ENCODE data around the gene SUDS3.

DNA sequence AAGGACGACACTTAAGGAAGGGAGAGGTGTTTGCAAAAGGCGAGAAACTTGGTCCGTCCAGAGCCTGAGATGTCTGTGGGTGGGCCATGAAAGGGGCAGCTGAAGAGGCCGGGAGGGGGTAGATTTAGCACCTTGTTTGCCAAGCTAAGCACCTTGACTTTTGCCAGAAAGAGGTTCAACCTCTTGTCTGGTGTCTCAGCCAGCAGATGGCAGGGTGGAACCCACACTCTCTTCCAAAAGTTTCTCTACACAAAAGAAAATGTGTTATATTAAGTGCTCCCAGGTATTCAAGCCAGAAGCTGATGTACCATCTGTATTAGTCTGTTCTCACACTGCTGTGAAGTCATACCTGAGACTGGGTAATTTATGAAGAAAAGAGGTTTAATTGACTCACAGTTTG, 69.9 kb downstream of the SUDS3 start:
- no peak for TF ChIP-seq CTCF (IDR thresholded peaks at IDR 0.05; ENCODE audit: low read depth, low read length, missing input control)
- no peak for TF ChIP-seq SP1 (IDR thresholded peaks at IDR 0.05)
- TF ChIP-seq, protein P1, sequence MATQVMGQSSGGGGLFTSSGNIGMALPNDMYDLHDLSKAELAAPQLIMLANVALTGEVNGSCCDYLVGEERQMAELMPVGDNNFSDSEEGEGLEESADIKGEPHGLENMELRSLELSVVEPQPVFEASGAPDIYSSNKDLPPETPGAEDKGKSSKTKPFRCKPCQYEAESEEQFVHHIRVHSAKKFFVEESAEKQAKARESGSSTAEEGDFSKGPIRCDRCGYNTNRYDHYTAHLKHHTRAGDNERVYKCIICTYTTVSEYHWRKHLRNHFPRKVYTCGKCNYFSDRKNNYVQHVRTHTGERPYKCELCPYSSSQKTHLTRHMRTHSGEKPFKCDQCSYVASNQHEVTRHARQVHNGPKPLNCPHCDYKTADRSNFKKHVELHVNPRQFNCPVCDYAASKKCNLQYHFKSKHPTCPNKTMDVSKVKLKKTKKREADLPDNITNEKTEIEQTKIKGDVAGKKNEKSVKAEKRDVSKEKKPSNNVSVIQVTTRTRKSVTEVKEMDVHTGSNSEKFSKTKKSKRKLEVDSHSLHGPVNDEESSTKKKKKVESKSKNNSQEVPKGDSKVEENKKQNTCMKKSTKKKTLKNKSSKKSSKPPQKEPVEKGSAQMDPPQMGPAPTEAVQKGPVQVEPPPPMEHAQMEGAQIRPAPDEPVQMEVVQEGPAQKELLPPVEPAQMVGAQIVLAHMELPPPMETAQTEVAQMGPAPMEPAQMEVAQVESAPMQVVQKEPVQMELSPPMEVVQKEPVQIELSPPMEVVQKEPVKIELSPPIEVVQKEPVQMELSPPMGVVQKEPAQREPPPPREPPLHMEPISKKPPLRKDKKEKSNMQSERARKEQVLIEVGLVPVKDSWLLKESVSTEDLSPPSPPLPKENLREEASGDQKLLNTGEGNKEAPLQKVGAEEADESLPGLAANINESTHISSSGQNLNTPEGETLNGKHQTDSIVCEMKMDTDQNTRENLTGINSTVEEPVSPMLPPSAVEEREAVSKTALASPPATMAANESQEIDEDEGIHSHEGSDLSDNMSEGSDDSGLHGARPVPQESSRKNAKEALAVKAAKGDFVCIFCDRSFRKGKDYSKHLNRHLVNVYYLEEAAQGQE (IDR thresholded peaks at IDR 0.05), result no peak
- TF ChIP-seq, protein P2, sequence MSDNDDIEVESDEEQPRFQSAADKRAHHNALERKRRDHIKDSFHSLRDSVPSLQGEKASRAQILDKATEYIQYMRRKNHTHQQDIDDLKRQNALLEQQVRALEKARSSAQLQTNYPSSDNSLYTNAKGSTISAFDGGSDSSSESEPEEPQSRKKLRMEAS (IDR thresholded peaks at IDR 0.05), result no peak
- TF ChIP-seq GABPA (IDR thresholded peaks at IDR 0.05 in 1 of 2, conservative IDR thresholded peaks at IDR 0.05 in 1 of 2), result no peak
- no peak for TF ChIP-seq YY1 (IDR thresholded peaks at IDR 0.05)
- no peak for TF ChIP-seq RAD21 (IDR thresholded peaks at IDR 0.05)
- TF ChIP-seq RXRA (IDR thresholded peaks at IDR 0.05), result no peak
- no peak for TF ChIP-seq EGR1 (IDR thresholded peaks at IDR 0.05; ENCODE audit: low read depth in 2 of 2)
